ENCODE measurements around the gene SLC7A10. TPM values are rescaled to one million over a fixed set of nuclear protein-coding genes. Genes with fewer than 3 reads are reported as not detected.

SLC7A10 gene
- total RNA-seq, 2 experiments from 2014 or later = not detected

GRCh38 chr19:33208904-33209849 lies 16.5 kb downstream of the SLC7A10 start:
- POLR2A ChIA-PET = no interaction called here
- intact Hi-C loops (cut with DNase I, micrococcal nuclease) = no loop called here
- Mint-ChIP-seq H3K9me3 (ENCODE audit: low read depth) (no peaks in the 10 kb centered on the region), H3K27me3 (no peaks in the 10 kb centered on the region), H3K27ac (no peak overlapping the region), H3K4me1 (no peaks in the 10 kb centered on the region), H3K36me3 (ENCODE audit: low read depth) (no peaks in the 10 kb centered on the region), H3K4me3 (no peak overlapping the region)
- ATAC-seq (no peak), DNase-seq (no peak)
- CTCF ChIA-PET = interaction anchor here (0.8 kb wide), 1 partner anchor 26 kb away, joined by 3 read pairs; no protein-coding TSS in a partner anchor

- no peak for DNase-seq
- CTCF ChIA-PET = no interaction called here
- no peak for ATAC-seq
- POLR2A ChIA-PET = no interaction called here
- intact Hi-C loops (cut with DNase I, micrococcal nuclease) = no loop called here
- Mint-ChIP-seq H3K9me3 (ENCODE audit: low read depth) (no peaks in the 10 kb centered on the region), H3K36me3 (ENCODE audit: low read depth) (no peaks in the 10 kb centered on the region), H3K27ac (no peak overlapping the region), H3K4me1 (no peaks in the 10 kb centered on the region), H3K4me3 (no peak overlapping the region), H3K27me3 (no peaks in the 10 kb centered on the region)
These were observed 17.2 kb downstream of the SLC7A10 start for GRCh38 chr19:33208371-33208895.

GRCh38 chr19:33207903-33208302 lies 17.7 kb downstream of the SLC7A10 start:
- Mint-ChIP-seq H3K36me3 (ENCODE audit: low read depth) (no peaks in the 10 kb centered on the region), H3K4me3 (no peak overlapping the region), H3K27me3 (no peaks in the 10 kb centered on the region), H3K4me1 (no peaks in the 10 kb centered on the region), H3K9me3 (ENCODE audit: low read depth) (no peaks in the 10 kb centered on the region), H3K27ac (no peak overlapping the region)
- ChIA-PET CTCF (interaction anchor here (0.6 to 1.1 kb wide), 2 partner anchors 12 to 73 kb away, joined by 3 read pairs; no protein-coding TSS in a partner anchor), POLR2A (no interaction called here)
- DNase-seq (no peak), ATAC-seq (no peak)
- intact Hi-C loops (cut with DNase I, micrococcal nuclease) = no loop called here

GRCh38 chr19:33207040-33207620 lies 18.5 kb downstream of the SLC7A10 start:
- no peaks in the 10 kb centered on the region for H3K4me1 Mint-ChIP-seq
- H3K9me3 Mint-ChIP-seq (ENCODE audit: low read depth) = no peaks in the 10 kb centered on the region
- ATAC-seq = no peak
- no peaks in the 10 kb centered on the region for H3K27me3 Mint-ChIP-seq
- H3K4me3 Mint-ChIP-seq = no peak overlapping the region
- ChIA-PET POLR2A (no interaction called here), CTCF (interaction anchor here (0.6 to 1.1 kb wide), 2 partner anchors 12 to 73 kb away, joined by 3 read pairs; no protein-coding TSS in a partner anchor)
- intact Hi-C loops (cut with DNase I, micrococcal nuclease) = no loop called here
- H3K36me3 Mint-ChIP-seq (ENCODE audit: low read depth) = no peaks in the 10 kb centered on the region
- H3K27ac Mint-ChIP-seq = no peak overlapping the region
- DNase-seq = no peak

- ChIA-PET POLR2A (no interaction called here), CTCF (no interaction called here)
- DNase-seq = no peak
- no peak for ATAC-seq
- Mint-ChIP-seq H3K27me3 (no peaks in the 10 kb centered on the region), H3K27ac (no peak overlapping the region), H3K36me3 (ENCODE audit: low read depth) (no peaks in the 10 kb centered on the region), H3K4me3 (no peak overlapping the region), H3K9me3 (ENCODE audit: low read depth) (no peaks in the 10 kb centered on the region), H3K4me1 (no peaks in the 10 kb centered on the region)
- intact Hi-C loops (cut with DNase I, micrococcal nuclease) = no loop called here
These were observed 19.2 kb downstream of the SLC7A10 start for GRCh38 chr19:33206261-33207039.

GRCh38 chr19:33205531-33206260 lies 20.0 kb downstream of the SLC7A10 start:
- ATAC-seq (no peak), DNase-seq (no peak)
- Mint-ChIP-seq H3K4me3 (no peak overlapping the region), H3K9me3 (ENCODE audit: low read depth) (no peaks in the 10 kb centered on the region), H3K4me1 (no peaks in the 10 kb centered on the region), H3K27me3 (no peaks in the 10 kb centered on the region), H3K27ac (no peak overlapping the region), H3K36me3 (ENCODE audit: low read depth) (no peaks in the 10 kb centered on the region)
- POLR2A ChIA-PET = no interaction called here
- intact Hi-C loops (cut with DNase I, micrococcal nuclease) = no loop called here
- CTCF ChIA-PET = interaction anchor here (0.7 kb wide), 1 partner anchor 1723 kb away, joined by 3 read pairs; no protein-coding TSS in a partner anchor

GRCh38 chr19:33205110-33205509 lies 20.5 kb downstream of the SLC7A10 start:
- intact Hi-C loops (cut with DNase I, micrococcal nuclease) = no loop called here
- CTCF ChIA-PET = interaction anchor here (0.7 kb wide), 1 partner anchor 1724 kb away, joined by 3 read pairs; no protein-coding TSS in a partner anchor
- no peak for DNase-seq
- Mint-ChIP-seq H3K4me3 (no peak overlapping the region), H3K27ac (no peak overlapping the region), H3K36me3 (ENCODE audit: low read depth) (no peaks in the 10 kb centered on the region), H3K9me3 (ENCODE audit: low read depth) (no peaks in the 10 kb centered on the region), H3K4me1 (no peaks in the 10 kb centered on the region), H3K27me3 (no peaks in the 10 kb centered on the region)
- POLR2A ChIA-PET = no interaction called here
- ATAC-seq = no peak

- intact Hi-C loops (cut with DNase I, micrococcal nuclease) = no loop called here
- POLR2A ChIA-PET = no interaction called here
- Mint-ChIP-seq H3K27ac (no peak overlapping the region), H3K4me1 (peaks cover 3% of the 10 kb centered on the region), H3K27me3 (no peaks in the 10 kb centered on the region), H3K4me3 (no peak overlapping the region), H3K9me3 (ENCODE audit: low read depth) (no peaks in the 10 kb centered on the region), H3K36me3 (ENCODE audit: low read depth) (no peaks in the 10 kb centered on the region)
- no peak for DNase-seq
- no peak for ATAC-seq
- CTCF ChIA-PET = no interaction called here
These were observed 21.3 kb downstream of the SLC7A10 start for GRCh38 chr19:33204136-33204973.

- POLR2A ChIA-PET = no interaction called here
- intact Hi-C loops (cut with DNase I, micrococcal nuclease) = no loop called here
- no peaks in the 10 kb centered on the region for H3K36me3 Mint-ChIP-seq (ENCODE audit: low read depth)
- ATAC-seq (no peak), DNase-seq (no peak)
- H3K9me3 Mint-ChIP-seq (ENCODE audit: low read depth) = no peaks in the 10 kb centered on the region
- CTCF ChIA-PET = no interaction called here
- peaks cover 2% of the 10 kb centered on the region for H3K27me3 Mint-ChIP-seq
- no peak overlapping the region for H3K4me3 Mint-ChIP-seq
- H3K27ac Mint-ChIP-seq = no peak overlapping the region
- peaks cover 3% of the 10 kb centered on the region for H3K4me1 Mint-ChIP-seq
These were observed 22.1 kb downstream of the SLC7A10 start for GRCh38 chr19:33203529-33203928.

- Mint-ChIP-seq H3K27ac (no peak overlapping the region), H3K9me3 (ENCODE audit: low read depth) (no peaks in the 10 kb centered on the region), H3K27me3 (peaks cover 2% of the 10 kb centered on the region), H3K4me1 (peaks cover 3% of the 10 kb centered on the region), H3K4me3 (no peak overlapping the region), H3K36me3 (ENCODE audit: low read depth) (no peaks in the 10 kb centered on the region)
- ChIA-PET CTCF (no interaction called here), POLR2A (no interaction called here)
- DNase-seq = no peak
- no peak for ATAC-seq
- intact Hi-C loops (cut with DNase I, micrococcal nuclease) = no loop called here
These were observed 22.8 kb downstream of the SLC7A10 start for GRCh38 chr19:33202546-33203507.

Data from activated CD4-positive, alpha-beta T cell treated with anti-CD3 and anti-CD28 coated beads for 36 hours (primary cell).